ENCODE measurements around the gene ARL4A.

The ARL4A gene

GRCh38 chr7:12674861-12675260 lies 12.6 kb upstream of the ARL4A start:
- no peaks in the 10 kb centered on the region for H3K79me2 ChIP-seq (ENCODE audit: low read length)
- no peak overlapping the region for H3K27ac ChIP-seq (ENCODE audit: low read length)
- no peak overlapping the region; the same call in 1 of the 2 replicates for H3K4me2 ChIP-seq (ENCODE audit: low read length)
- no peaks in the 10 kb centered on the region for H4K20me1 ChIP-seq (ENCODE audit: insufficient read depth, low read length)
- H3K27me3 ChIP-seq (ENCODE audit: low read depth, low read length) = no peaks in the 10 kb centered on the region
- H3K4me3 ChIP-seq (ENCODE audit: low read length) = no peak overlapping the region
- no peaks in the 10 kb centered on the region for H3K36me3 ChIP-seq (replicated peaks; ENCODE audit: low read depth, low read length)
- H3K9me3 ChIP-seq (ENCODE audit: insufficient read depth, low read length) = no peaks in the 10 kb centered on the region
- peaks cover 4% of the 10 kb centered on the region; the same call in 1 of the 2 replicates for H3K4me1 ChIP-seq (ENCODE audit: low read length)
- TF ChIP-seq CTCF (IDR thresholded peaks at IDR 0.05; ENCODE audit: low read depth, low read length) = peak; percentile 62
- no peak for TF ChIP-seq EZH2phosphoT487 (IDR thresholded peaks at IDR 0.05; ENCODE audit: low read depth)
- H2AFZ ChIP-seq (ENCODE audit: low read depth, low read length) = no peak overlapping the region
- H3K9ac ChIP-seq (ENCODE audit: low read length) = no peak overlapping the region

- Histone ChIP-seq H3K79me2 (ENCODE audit: low read length) (no peaks in the 10 kb centered on the region), H3K4me1 (ENCODE audit: low read length) (peaks cover 7% of the 10 kb centered on the region; the same call in 1 of the 2 replicates), H3K36me3 (replicated peaks; ENCODE audit: low read depth, low read length) (no peaks in the 10 kb centered on the region), H2AFZ (ENCODE audit: low read depth, low read length) (no peak overlapping the region), H3K4me2 (ENCODE audit: low read length) (peak overlapping the region; percentile 60), H3K27ac (ENCODE audit: low read length) (no peak overlapping the region), H4K20me1 (ENCODE audit: insufficient read depth, low read length) (no peaks in the 10 kb centered on the region), H3K4me3 (ENCODE audit: low read length) (peak overlapping the region; percentile 67), H3K9me3 (ENCODE audit: insufficient read depth, low read length) (no peaks in the 10 kb centered on the region), H3K9ac (ENCODE audit: low read length) (no peak overlapping the region), H3K27me3 (ENCODE audit: low read depth, low read length) (no peaks in the 10 kb centered on the region)
- peak; percentile 36; the same call in 1 of the 2 replicates for TF ChIP-seq CTCF (IDR thresholded peaks at IDR 0.05; ENCODE audit: low read depth, low read length)
- TF ChIP-seq EZH2phosphoT487 (IDR thresholded peaks at IDR 0.05; ENCODE audit: low read depth) = no peak
Observed at GRCh38 chr7:12683678-12684585, 3.5 kb upstream of the ARL4A start.

GRCh38 chr7:12684733-12685132 lies 2.7 kb upstream of the ARL4A start:
- H2AFZ ChIP-seq (ENCODE audit: low read depth, low read length) = no peak overlapping the region
- no peaks in the 10 kb centered on the region for H3K27me3 ChIP-seq (ENCODE audit: low read depth, low read length)

More at GRCh38 chr7:12684733-12685132, 2.7 kb upstream of the ARL4A start:
- Histone ChIP-seq H3K4me3 (ENCODE audit: low read length) (peak overlapping the region; percentile 67), H3K36me3 (replicated peaks; ENCODE audit: low read depth, low read length) (no peaks in the 10 kb centered on the region), H3K4me1 (ENCODE audit: low read length) (peaks cover 7% of the 10 kb centered on the region; the same call in 1 of the 2 replicates), H3K27ac (ENCODE audit: low read length) (no peak overlapping the region), H3K9ac (ENCODE audit: low read length) (no peak overlapping the region), H3K4me2 (ENCODE audit: low read length) (peak overlapping the region; percentile 60), H3K9me3 (ENCODE audit: insufficient read depth, low read length) (no peaks in the 10 kb centered on the region), H4K20me1 (ENCODE audit: insufficient read depth, low read length) (no peaks in the 10 kb centered on the region), H3K79me2 (ENCODE audit: low read length) (no peaks in the 10 kb centered on the region)
- TF ChIP-seq EZH2phosphoT487 (IDR thresholded peaks at IDR 0.05; ENCODE audit: low read depth) = no peak
- no peak for TF ChIP-seq CTCF (IDR thresholded peaks at IDR 0.05; ENCODE audit: low read depth, low read length)

Measured in OCI-LY3 (cell line).